Ammon's horn (tissue), 1 donor: ENCODE results near the gene ACLY.
"Not testable (repeated sequence)": the region's sequence is repeated elsewhere in the genome, so short reads cannot be mapped to it uniquely, and the experiment has no call there.

ENCODE experiments used
- DNase-seq: peaks from one replicate; pipeline ENCODE4 v3.0.0-alpha.2; 2016; ENCODE audit warnings: low spot score

Gene ACLY

GRCh38 chr17:41871789-41872188 lies 47.0 kb downstream of the ACLY start:
- no peak for DNase-seq

GRCh38 chr17:41870627-41871026 lies 48.1 kb downstream of the ACLY start:
- peak; percentile 69 for DNase-seq

GRCh38 chr17:41870097-41870496 lies 48.7 kb downstream of the ACLY start:
- no peak for DNase-seq

- no peak for DNase-seq
These were observed 49.3 kb downstream of the ACLY start for GRCh38 chr17:41869426-41869825.

GRCh38 chr17:41868568-41868967 lies 50.2 kb downstream of the ACLY start:
- DNase-seq: no peak

- no peak for DNase-seq
These were observed 53.2 kb downstream of the ACLY start for GRCh38 chr17:41865596-41865893.

- peak; percentile 94 for DNase-seq
These were observed 53.7 kb downstream of the ACLY start, which contains the start of gene KLHL11 for GRCh38 chr17:41864836-41865595. Gene KLHL11 (minus strand): TSS chr17:41865423. CDS start chr17:41865370, 53 bp downstream.

- no peak for DNase-seq
These were observed 54.3 kb downstream of the ACLY start for GRCh38 chr17:41864498-41864835.

GRCh38 chr17:41863074-41863848 lies 55.5 kb downstream of the ACLY start:
- no peak for DNase-seq

- no peak for DNase-seq
These were observed 58.4 kb downstream of the ACLY start for GRCh38 chr17:41860254-41860931.

GRCh38 chr17:41851382-41851781 lies 67.4 kb downstream of the ACLY start:
- not testable (repeated sequence) for DNase-seq

GRCh38 chr17:41849251-41849990 lies 69.3 kb downstream of the ACLY start:
- no peak for DNase-seq

- DNase-seq: no peak
These were observed 70.0 kb downstream of the ACLY start for GRCh38 chr17:41848788-41849187.

- DNase-seq: no peak
These were observed 73.8 kb downstream of the ACLY start for GRCh38 chr17:41844971-41845370.

GRCh38 chr17:41840781-41841180 lies 78.0 kb downstream of the ACLY start:
- DNase-seq: not testable (repeated sequence)

GRCh38 chr17:41839448-41839847 lies 79.3 kb downstream of the ACLY start:
- not testable (repeated sequence) for DNase-seq

- no peak for DNase-seq
These were observed 80.8 kb downstream of the ACLY start, which contains the start of gene KLHL10 for GRCh38 chr17:41837761-41838538. Gene KLHL10 (plus strand): TSS chr17:41837825. CDS start chr17:41837933, 108 bp downstream.

- no peak for DNase-seq
These were observed 82.1 kb downstream of the ACLY start for GRCh38 chr17:41836550-41837196.

GRCh38 chr17:41835800-41836549 lies 82.8 kb downstream of the ACLY start, which contains the start of gene NT5C3B:
Gene NT5C3B (minus strand): TSS chr17:41836232. CDS start chr17:41836193, 39 bp downstream.
- peak; percentile 68 for DNase-seq
